Lung (tissue), 12 donors: Measurements from ENCODE around the gene SEZ6L. TPM values are rescaled to one million over a fixed set of nuclear protein-coding genes. Genes with fewer than 3 reads are reported as not detected.

Source experiments
- ATAC-seq: fragments of 200-7000 bp; cut with Tn5 transposase; one replicate; pipeline ENCODE4 v1.9.1; 2020; ENCODE audit warnings: moderate number of reproducible peaks; ENCODE audit not compliant: insufficient read depth, low FRiP score
- DNase-seq, 3 donors: peaks; one replicate each; pipeline ENCODE4 v3.0.0-alpha.2; 2013 to 2017
- H3K27ac ChIP-seq, 2 donors: one replicate each; pipeline ENCODE4 v1.5.1; 2013; ENCODE audit warnings: mild to moderate bottlenecking in 2 of 2, moderate library complexity in 2 of 2, control low read depth in 1 of 2, inconsistent platforms in 1 of 2, low read depth in 1 of 2, low read length in 1 of 2
- H3K27me3 ChIP-seq, 3 donors: one replicate each; pipeline ENCODE4 v1.5.1; 2013; ENCODE audit warnings: low read length in 2 of 3; ENCODE audit not compliant: control insufficient read depth in 3 of 3, insufficient read depth in 3 of 3
- H3K36me3 ChIP-seq, 4 donors: one replicate each; pipeline ENCODE4 v1.5.1; 2013; ENCODE audit warnings: low read length in 4 of 4, mild to moderate bottlenecking in 1 of 4, moderate library complexity in 1 of 4; ENCODE audit not compliant: control insufficient read depth in 4 of 4, insufficient read depth in 4 of 4
- H3K4me1 ChIP-seq, 5 donors: one replicate each; pipeline ENCODE4 v1.5.1; 2013; ENCODE audit warnings: low read length in 5 of 5, mild to moderate bottlenecking in 2 of 5, moderate library complexity in 1 of 5; ENCODE audit not compliant: control insufficient read depth in 5 of 5, insufficient read depth in 5 of 5
- H3K4me3 ChIP-seq: one replicate; pipeline ENCODE4 v1.5.1; 2013; ENCODE audit warnings: mild to moderate bottlenecking, control low read depth, moderate library complexity
- H3K9ac ChIP-seq, 2 donors: one replicate each; pipeline ENCODE4 v1.5.1; 2013; ENCODE audit warnings: low read length in 2 of 2, control low read depth in 1 of 2; ENCODE audit not compliant: insufficient read depth in 1 of 2
- H3K9me3 ChIP-seq, 4 donors: one replicate each; pipeline ENCODE4 v1.5.1; 2013; ENCODE audit warnings: low read length in 3 of 4, mild to moderate bottlenecking in 1 of 4, moderate library complexity in 1 of 4; ENCODE audit not compliant: control insufficient read depth in 4 of 4, insufficient read depth in 3 of 4
- CTCF ChIP-seq: IDR thresholded peaks from 2 replicates; pipeline ENCODE4 v1.5.1; 2012; ENCODE audit warnings: mild to moderate bottlenecking; ENCODE audit errors: control extremely low read depth, extremely low read depth
- WGBS, 2 donors: extraction: QIAGEN DNeasy Blood & Tissue Kit; methylation state at CpG; one replicate each; pipeline ENCODE4 v1.1.7; 2013; 5-methylcytosine and 5-hydroxymethylcytosine counted together
- polyA plus RNA-seq, 2 donors: library from polyadenylated mRNA; stranded (reverse); fragments of 200-250 nt; gene quantifications; one replicate each; pipeline ENCODE4 v1.2.1, GENCODE V29; 2013
- total RNA-seq, 2 donors: library from RNA; depleted of rRNA in 1 of 2; stranded (reverse); fragments of >200 nt in 1 of 2; gene quantifications; one replicate each; pipeline ENCODE4 v1.2.1, GENCODE V29; 2014 to 2021
- donor health status: control.
- donor health status: control.
- donor health status: Bipolar disorder and iron deficiency.
- donor health status: healthy.
- donor health status: DM: yes; HTN: yes; CAD: no.

Gene SEZ6L
- total and polyA plus RNA-seq, 4 donors = 0.02 to 0.46 (median 0.08) TPM

- WGBS, 2 donors = 79 to 87% methylated on average over 11 of the region's 11 CpGs
- peaks cover 0 to 3% (median 0%) of the 10 kb centered on the region in 3 donors for H3K27me3 ChIP-seq
Observed at GRCh38 chr22:26235792-26236487, 66.7 kb downstream of the SEZ6L start.

GRCh38 chr22:26236991-26237390, 67.7 kb downstream of the SEZ6L start:
- DNase-seq = no peak
- peaks cover 0 to 2% (median 0%) of the 10 kb centered on the region in 4 donors for H3K9me3 ChIP-seq
- WGBS, 2 donors = 74 to 86% methylated on average over 6 of the region's 6 CpGs
- H3K27ac ChIP-seq = no peak overlapping the region
- H3K9ac ChIP-seq = no peak overlapping the region
- H3K4me3 ChIP-seq = no peak overlapping the region
- no peak for TF ChIP-seq CTCF
- no peaks in the 10 kb centered on the region for H3K4me1 ChIP-seq
- H3K36me3 ChIP-seq = no peaks in the 10 kb centered on the region
- peaks cover 0 to 5% (median 0%) of the 10 kb centered on the region in 3 donors for H3K27me3 ChIP-seq
- no peak for ATAC-seq

More at GRCh38 chr22:26235792-26236487, 66.7 kb downstream of the SEZ6L start:
- H3K4me1 ChIP-seq = no peaks in the 10 kb centered on the region
- peaks cover 0 to 7% (median 0%) of the 10 kb centered on the region in 4 donors for H3K9me3 ChIP-seq
- no peak overlapping the region for H3K4me3 ChIP-seq
- TF ChIP-seq CTCF = no peak
- H3K36me3 ChIP-seq = no peaks in the 10 kb centered on the region
- no peak for ATAC-seq
- no peak overlapping the region for H3K27ac ChIP-seq
- no peak overlapping the region for H3K9ac ChIP-seq
- no peak for DNase-seq

- DNase-seq (no peak), ATAC-seq (no peak)
- H3K4me1 ChIP-seq = no peaks in the 10 kb centered on the region
- H3K27ac ChIP-seq = no peak overlapping the region
- H3K36me3 ChIP-seq = no peaks in the 10 kb centered on the region
- no peak for TF ChIP-seq CTCF
- H3K27me3 ChIP-seq = peaks cover 0 to 5% (median 0%) of the 10 kb centered on the region in 3 donors
- H3K9me3 ChIP-seq = peaks cover 0 to 2% (median 0%) of the 10 kb centered on the region in 4 donors
- H3K9ac ChIP-seq = no peak overlapping the region
- WGBS, 2 donors = 72 to 79% methylated on average over 3 of the region's 3 CpGs
- H3K4me3 ChIP-seq = no peak overlapping the region
Observed at GRCh38 chr22:26238596-26238995, 69.3 kb downstream of the SEZ6L start.
